ENCODE data around the gene ZNF677. TPM values are rescaled to one million over a fixed set of nuclear protein-coding genes. Genes with fewer than 3 reads are reported as not detected.
"Not testable (repeated sequence)": the region's sequence is repeated elsewhere in the genome, so short reads cannot be mapped to it uniquely, and the experiment has no call there.

Gene ZNF677
- total and polyA plus RNA-seq, 2 donors (not counting 1 experiment from before 2014, with no cell fraction given): 25.3 to 26.0 TPM

DNA sequence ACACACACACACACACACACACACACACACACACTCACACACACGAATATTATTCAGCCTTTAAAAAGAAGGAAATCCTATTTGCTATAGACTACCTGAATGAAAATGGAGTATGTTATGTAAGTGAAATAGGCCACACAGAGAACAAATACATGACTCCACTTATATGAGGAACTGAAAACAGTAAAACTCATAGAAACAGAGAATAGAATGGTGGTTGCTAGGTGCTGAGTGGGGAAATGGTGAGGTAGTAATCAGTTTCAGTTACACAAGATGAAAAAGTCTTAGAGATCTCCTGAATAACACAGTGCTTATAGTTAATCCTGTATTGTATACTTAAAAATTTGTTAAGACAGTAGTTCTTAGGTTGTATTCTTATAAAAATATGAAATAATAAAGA is 8.2 kb downstream of the ZNF677 start:
- Histone ChIP-seq H3K27me3 (ENCODE audit: control insufficient read depth, insufficient read depth, low read length) (no peaks in the 10 kb centered on the region), H3K4me1 (ENCODE audit: control insufficient read depth, extremely low read depth, insufficient read depth, low read length) (no peaks in the 10 kb centered on the region), H4K20me1 (ENCODE audit: control insufficient read depth, extremely low read depth, insufficient read depth, low read length) (no peaks in the 10 kb centered on the region), H3K4me2 (ENCODE audit: extremely low read depth, insufficient read depth, low read length) (no peak overlapping the region), H3K79me2 (ENCODE audit: control insufficient read depth, insufficient read depth, low read length) (no peaks in the 10 kb centered on the region), H3K9ac (ENCODE audit: insufficient read depth, low read length) (no peak overlapping the region), H3K36me3 (ENCODE audit: control insufficient read depth, insufficient read depth, low read length) (peaks cover 5% of the 10 kb centered on the region), H3K4me3 (replicated peaks in 1 of 4; ENCODE audit: control extremely low read depth in 1 of 4, insufficient read depth in 1 of 4, low read depth in 3 of 4, low read length in 4 of 4) (no peak overlapping the region), H3K27ac (ENCODE audit: insufficient read depth, low read length) (no peak overlapping the region), H2AFZ (ENCODE audit: low read length) (no peak overlapping the region), H3K9me3 (ENCODE audit: control insufficient read depth, insufficient read depth, low read depth, low read length) (peaks cover 2% of the 10 kb centered on the region)
- no peak for DNase-seq (ENCODE audit: low read depth in 2 of 2)
- TF ChIP-seq EZH2 (IDR thresholded peaks at IDR 0.05; ENCODE audit: low read length, missing control alignments): no peak
- no peak for TF ChIP-seq CTCF (conservative IDR thresholded peaks at IDR 0.05 in 1 of 2, IDR thresholded peaks at IDR 0.05 in 1 of 2; ENCODE audit: low read depth in 1 of 2, low read length in 2 of 2)

GRCh38 chr19:53237114-53237777 is 17.4 kb downstream of the ZNF677 start:
- Histone ChIP-seq H3K9ac (ENCODE audit: insufficient read depth, low read length) (no peak overlapping the region), H4K20me1 (ENCODE audit: control insufficient read depth, extremely low read depth, insufficient read depth, low read length) (no peaks in the 10 kb centered on the region), H3K4me2 (ENCODE audit: extremely low read depth, insufficient read depth, low read length) (no peak overlapping the region), H3K27me3 (ENCODE audit: control insufficient read depth, insufficient read depth, low read length) (no peaks in the 10 kb centered on the region), H3K9me3 (ENCODE audit: control insufficient read depth, insufficient read depth, low read depth, low read length) (peaks cover 3% of the 10 kb centered on the region), H3K27ac (ENCODE audit: insufficient read depth, low read length) (no peak overlapping the region), H3K79me2 (ENCODE audit: control insufficient read depth, insufficient read depth, low read length) (no peaks in the 10 kb centered on the region), H3K4me1 (ENCODE audit: control insufficient read depth, extremely low read depth, insufficient read depth, low read length) (no peaks in the 10 kb centered on the region), H3K4me3 (replicated peaks in 1 of 4; ENCODE audit: control extremely low read depth in 1 of 4, insufficient read depth in 1 of 4, low read depth in 3 of 4, low read length in 4 of 4) (no peak overlapping the region), H3K36me3 (ENCODE audit: control insufficient read depth, insufficient read depth, low read length) (peaks cover 4% of the 10 kb centered on the region), H2AFZ (ENCODE audit: low read length) (no peak overlapping the region)
- DNase-seq (ENCODE audit: low read depth in 2 of 2): no peak
- TF ChIP-seq CTCF (conservative IDR thresholded peaks at IDR 0.05 in 1 of 2, IDR thresholded peaks at IDR 0.05 in 1 of 2; ENCODE audit: low read depth in 1 of 2, low read length in 2 of 2): no peak
- TF ChIP-seq EZH2 (IDR thresholded peaks at IDR 0.05; ENCODE audit: low read length, missing control alignments): no peak

GRCh38 chr19:53224606-53225005 is 30.1 kb downstream of the ZNF677 start:
- no peak overlapping the region for H3K4me2 ChIP-seq (ENCODE audit: extremely low read depth, insufficient read depth, low read length)
- H3K9ac ChIP-seq (ENCODE audit: insufficient read depth, low read length): no peak overlapping the region
- no peak overlapping the region for H3K27ac ChIP-seq (ENCODE audit: insufficient read depth, low read length)
- H3K79me2 ChIP-seq (ENCODE audit: control insufficient read depth, insufficient read depth, low read length): no peaks in the 10 kb centered on the region
- H3K36me3 ChIP-seq (ENCODE audit: control insufficient read depth, insufficient read depth, low read length): no peaks in the 10 kb centered on the region
- no peak overlapping the region for H3K4me3 ChIP-seq (replicated peaks in 1 of 4; ENCODE audit: control extremely low read depth in 1 of 4, insufficient read depth in 1 of 4, low read depth in 3 of 4, low read length in 4 of 4)
- H3K27me3 ChIP-seq (ENCODE audit: control insufficient read depth, insufficient read depth, low read length): no peaks in the 10 kb centered on the region
- no peaks in the 10 kb centered on the region for H3K9me3 ChIP-seq (ENCODE audit: control insufficient read depth, insufficient read depth, low read depth, low read length)
- no peaks in the 10 kb centered on the region for H3K4me1 ChIP-seq (ENCODE audit: control insufficient read depth, extremely low read depth, insufficient read depth, low read length)
- no peaks in the 10 kb centered on the region for H4K20me1 ChIP-seq (ENCODE audit: control insufficient read depth, extremely low read depth, insufficient read depth, low read length)
- no peak for DNase-seq (ENCODE audit: low read depth in 2 of 2)
- TF ChIP-seq EZH2 (IDR thresholded peaks at IDR 0.05; ENCODE audit: low read length, missing control alignments): no peak
- H2AFZ ChIP-seq (ENCODE audit: low read length): no peak overlapping the region

DNA sequence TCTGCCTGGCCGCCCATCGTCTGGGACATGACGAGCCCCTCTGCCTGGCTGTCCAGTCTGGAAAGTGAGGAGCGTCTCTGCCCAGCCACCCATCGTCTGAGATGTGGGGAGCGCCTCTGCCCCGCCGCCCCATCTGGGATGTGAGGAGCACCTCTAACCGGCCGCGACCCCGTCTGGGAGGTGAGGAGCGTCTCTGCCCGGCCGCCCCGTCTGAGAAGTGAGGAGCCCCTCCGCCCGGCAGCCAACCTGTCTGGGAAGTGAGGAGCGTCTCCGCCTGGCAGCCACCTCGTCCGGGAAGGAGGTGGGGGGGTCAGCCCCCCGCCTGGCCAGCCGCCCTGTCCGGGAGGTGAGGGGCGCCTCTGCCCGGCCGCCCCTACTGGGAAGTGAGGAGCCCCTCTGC is 32.0 kb downstream of the ZNF677 start:
- not testable (repeated sequence) for DNase-seq (ENCODE audit: low read depth in 2 of 2); H3K27me3 ChIP-seq (ENCODE audit: control insufficient read depth, insufficient read depth, low read length); H3K36me3 ChIP-seq (ENCODE audit: control insufficient read depth, insufficient read depth, low read length); H4K20me1 ChIP-seq (ENCODE audit: control insufficient read depth, extremely low read depth, insufficient read depth, low read length); H3K9me3 ChIP-seq (ENCODE audit: control insufficient read depth, insufficient read depth, low read depth, low read length); H3K27ac ChIP-seq (ENCODE audit: insufficient read depth, low read length); H3K4me1 ChIP-seq (ENCODE audit: control insufficient read depth, extremely low read depth, insufficient read depth, low read length); H3K79me2 ChIP-seq (ENCODE audit: control insufficient read depth, insufficient read depth, low read length); H3K4me2 ChIP-seq (ENCODE audit: extremely low read depth, insufficient read depth, low read length); H3K4me3 ChIP-seq (replicated peaks in 1 of 4; ENCODE audit: control extremely low read depth in 1 of 4, insufficient read depth in 1 of 4, low read depth in 3 of 4, low read length in 4 of 4); H3K9ac ChIP-seq (ENCODE audit: insufficient read depth, low read length); H2AFZ ChIP-seq (ENCODE audit: low read length)

Data from fibroblast of lung (primary cell).